ENCODE results near the gene MOB2. TPM values are rescaled to one million over a fixed set of nuclear protein-coding genes. Genes with fewer than 3 reads are reported as not detected.

MOB2 gene
- total and polyA plus RNA-seq, 8 donors: 13.7 to 30.4 (median 18.2) TPM

- WGBS, 2 donors: 92 to 93% methylated on average over 15 to 21 of the region's 21 CpGs
- intact Hi-C loops (cut with DNase I): no loop called here
- peak in 3 of 6 donors; percentile 29 to 66 (median 45) for DNase-seq
- Histone ChIP-seq H3K4me1 (no peaks in the 10 kb centered on the region), H3K27ac (no peak overlapping the region), H3K9me3 (no peaks in the 10 kb centered on the region), H3K4me3 (no peak overlapping the region), H3K36me3 (peaks cover 0 to 16% (median 5%) of the 10 kb centered on the region in 3 donors), H3K27me3 (no peaks in the 10 kb centered on the region)
- TF ChIP-seq, protein P1, sequence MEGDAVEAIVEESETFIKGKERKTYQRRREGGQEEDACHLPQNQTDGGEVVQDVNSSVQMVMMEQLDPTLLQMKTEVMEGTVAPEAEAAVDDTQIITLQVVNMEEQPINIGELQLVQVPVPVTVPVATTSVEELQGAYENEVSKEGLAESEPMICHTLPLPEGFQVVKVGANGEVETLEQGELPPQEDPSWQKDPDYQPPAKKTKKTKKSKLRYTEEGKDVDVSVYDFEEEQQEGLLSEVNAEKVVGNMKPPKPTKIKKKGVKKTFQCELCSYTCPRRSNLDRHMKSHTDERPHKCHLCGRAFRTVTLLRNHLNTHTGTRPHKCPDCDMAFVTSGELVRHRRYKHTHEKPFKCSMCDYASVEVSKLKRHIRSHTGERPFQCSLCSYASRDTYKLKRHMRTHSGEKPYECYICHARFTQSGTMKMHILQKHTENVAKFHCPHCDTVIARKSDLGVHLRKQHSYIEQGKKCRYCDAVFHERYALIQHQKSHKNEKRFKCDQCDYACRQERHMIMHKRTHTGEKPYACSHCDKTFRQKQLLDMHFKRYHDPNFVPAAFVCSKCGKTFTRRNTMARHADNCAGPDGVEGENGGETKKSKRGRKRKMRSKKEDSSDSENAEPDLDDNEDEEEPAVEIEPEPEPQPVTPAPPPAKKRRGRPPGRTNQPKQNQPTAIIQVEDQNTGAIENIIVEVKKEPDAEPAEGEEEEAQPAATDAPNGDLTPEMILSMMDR (IDR thresholded peaks at IDR 0.05): no peak
- FAIRE-seq: no peak
- ATAC-seq: no peak
Measured at GRCh38 chr11:1472180-1473005, 14.2 kb downstream of the MOB2 start.

DNA sequence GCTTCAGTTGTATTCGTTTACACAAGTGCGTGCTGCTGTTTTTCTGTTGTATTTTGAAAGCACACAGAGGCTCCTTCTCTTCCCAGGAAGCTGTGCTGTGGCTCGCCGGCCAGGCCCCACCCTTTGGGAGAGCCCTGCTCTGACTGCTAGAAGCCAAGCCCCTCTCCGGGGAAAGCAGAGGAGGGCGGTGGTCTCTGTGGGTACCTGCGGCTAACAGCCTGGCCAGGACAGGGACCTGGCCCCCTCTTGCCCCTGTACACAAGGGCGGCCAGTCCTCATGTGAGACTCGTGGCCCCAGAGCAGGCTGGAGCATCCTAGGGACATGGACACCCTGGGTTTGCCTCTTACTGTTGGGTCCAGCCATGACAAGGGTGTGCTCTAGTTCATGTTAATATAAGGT is 14.8 kb downstream of the MOB2 start:
- WGBS, 2 donors: 78 to 85% methylated on average over 9 of the region's 9 CpGs
- ATAC-seq: no peak
- TF ChIP-seq, protein P1 (IDR thresholded peaks at IDR 0.05): no peak

DNA sequence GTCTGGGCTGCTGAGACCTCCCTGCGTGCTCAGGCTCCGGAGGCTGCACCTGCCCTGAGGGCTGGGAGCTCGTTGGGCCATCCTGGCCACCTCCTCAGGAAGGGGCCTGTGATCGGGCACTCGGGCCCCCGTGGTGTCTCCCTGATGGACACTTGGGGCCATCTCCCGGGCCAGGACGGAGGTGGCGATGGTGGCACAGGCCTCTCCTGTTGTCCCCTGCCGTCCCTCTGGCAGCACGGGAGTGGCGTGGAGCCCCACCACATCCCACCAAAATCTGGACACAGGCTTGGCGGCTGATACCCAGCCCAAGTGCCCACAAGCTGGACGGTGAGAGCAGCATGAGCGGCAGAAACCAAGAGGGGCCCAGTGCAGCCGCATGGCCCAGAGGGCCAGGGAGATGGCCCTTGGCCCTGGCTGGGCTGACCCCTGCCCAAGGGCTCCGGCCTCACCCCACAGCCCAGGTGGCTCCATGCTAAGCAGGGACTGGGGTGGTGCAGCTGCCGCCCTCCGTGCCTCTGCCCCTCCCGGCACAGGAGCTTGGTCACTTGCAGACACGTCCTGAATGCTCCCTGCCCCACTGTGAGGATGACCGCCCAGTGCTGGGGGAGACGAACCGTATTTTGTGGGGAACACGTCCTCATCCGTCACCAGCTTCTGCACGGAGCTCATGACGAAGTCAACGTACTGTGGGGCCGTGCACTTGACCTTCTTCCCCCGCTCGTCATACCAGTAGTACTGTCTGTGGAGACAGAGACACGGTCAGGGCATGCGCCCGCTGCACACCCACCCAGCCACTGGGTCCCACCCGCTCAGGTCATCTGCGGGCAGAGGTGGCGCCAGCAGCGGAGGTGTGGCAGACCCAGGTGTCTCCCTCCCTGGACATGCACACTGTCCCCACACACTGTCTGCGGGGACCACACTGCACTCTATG is 15.6 kb downstream of the MOB2 start:
- intact Hi-C loops (cut with DNase I): no loop called here
- Histone ChIP-seq H3K27ac (no peak overlapping the region), H3K27me3 (no peaks in the 10 kb centered on the region), H3K36me3 (peaks cover 0 to 16% (median 0%) of the 10 kb centered on the region in 3 donors), H3K4me3 (no peak overlapping the region), H3K4me1 (no peaks in the 10 kb centered on the region), H3K9me3 (no peaks in the 10 kb centered on the region)
- no peak for FAIRE-seq
- TF ChIP-seq, protein P1 (IDR thresholded peaks at IDR 0.05): no peak
- WGBS, 2 donors: 96 to 97% methylated on average over 40 of the region's 40 CpGs
- ATAC-seq: no peak
- peak in 3 of 6 donors; percentile 28 to 81 (median 49) for DNase-seq

More for the DNA sequence above, 14.8 kb downstream of the MOB2 start:
- H3K27me3 ChIP-seq: no peaks in the 10 kb centered on the region
- intact Hi-C loops (cut with DNase I): no loop called here
- H3K27ac ChIP-seq: no peak overlapping the region
- peaks cover 0 to 16% (median 5%) of the 10 kb centered on the region in 3 donors for H3K36me3 ChIP-seq
- H3K9me3 ChIP-seq: no peaks in the 10 kb centered on the region
- no peak for FAIRE-seq
- peak in 2 of 6 donors; percentile 42 to 60 for DNase-seq
- no peak overlapping the region for H3K4me3 ChIP-seq
- H3K4me1 ChIP-seq: no peaks in the 10 kb centered on the region

DNA sequence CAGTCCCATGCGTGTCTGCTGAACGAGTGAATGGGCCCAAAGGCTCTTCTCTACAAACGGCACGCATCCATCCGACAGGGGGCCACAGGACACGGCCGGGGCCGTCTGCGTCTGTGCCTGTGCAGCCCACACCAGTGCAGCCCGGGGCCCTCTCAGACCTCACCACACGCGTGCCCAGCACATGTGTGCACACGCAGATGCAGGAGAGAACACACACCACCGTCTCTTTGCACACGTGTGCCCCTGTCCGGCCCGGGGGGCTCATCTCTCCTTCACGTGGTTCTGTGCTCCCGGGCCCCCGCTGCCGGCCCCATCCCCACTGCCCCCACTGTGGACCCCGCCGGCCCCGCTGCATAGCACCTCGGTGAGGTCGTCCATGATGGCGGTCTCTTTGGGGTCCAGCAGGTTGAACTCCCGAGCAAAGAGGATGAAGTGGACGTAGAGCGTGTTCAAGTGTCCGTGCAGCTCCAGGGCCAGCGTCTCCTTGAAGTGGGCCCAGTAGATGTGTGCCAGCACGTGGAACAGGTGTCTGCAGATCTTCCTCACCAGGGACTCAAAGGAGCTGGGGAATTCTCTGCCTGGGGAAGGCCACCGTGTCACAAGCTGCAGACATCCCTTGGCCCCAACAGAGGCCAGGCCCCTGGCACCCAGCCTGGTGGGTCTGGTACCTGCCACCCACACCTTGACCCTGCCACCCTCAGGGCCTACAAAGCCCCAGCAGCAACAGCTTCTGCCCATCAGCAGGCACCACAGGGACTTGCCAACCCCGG is 16.5 kb downstream of the MOB2 start:
- Histone ChIP-seq H3K27ac (no peak overlapping the region), H3K27me3 (no peaks in the 10 kb centered on the region), H3K4me3 (no peak overlapping the region), H3K4me1 (no peaks in the 10 kb centered on the region), H3K36me3 (peaks cover 0 to 16% (median 0%) of the 10 kb centered on the region in 3 donors), H3K9me3 (no peaks in the 10 kb centered on the region)
- DNase-seq: peak in 2 of 6 donors; percentile 17 to 69
- WGBS, 2 donors: 93% methylated on average over 35 of the region's 35 CpGs
- FAIRE-seq: no peak
- TF ChIP-seq, protein P1 (IDR thresholded peaks at IDR 0.05): no peak
- no peak for ATAC-seq
- intact Hi-C loops (cut with DNase I): no loop called here

Data from pancreas (tissue), 10 donors.